A673 (cell line): ENCODE data around the gene TRAK1.

Source experiments
- CTCF ChIP-seq: fragments of 300-800, 200-600 bp; sonication (generic); conservative IDR thresholded peaks from 2 replicates; pipeline ENCODE4 v1.5.1; 2017; ENCODE audit warnings: low read depth, mild to moderate bottlenecking, antibody characterized with exemption, low read length, moderate library complexity, mixed read lengths
- EZH2 ChIP-seq: fragments of 200-600 bp; sonication (generic); IDR thresholded peaks from 2 replicates; pipeline ENCODE4 v1.6.1; 2017; ENCODE audit warnings: borderline replicate concordance, low read depth, mild to moderate bottlenecking, mixed read lengths, antibody characterized with exemption, low read length; ENCODE audit not compliant: poor library complexity, severe bottlenecking

- TF ChIP-seq CTCF, result no peak
- no peak for TF ChIP-seq EZH2
Observed at GRCh38 chr3:42079701-42080452, 11.3 kb upstream of the TRAK1 start.
